Small intestine (tissue), 7 donors: Measurements from ENCODE around the gene EFR3B. TPM values are rescaled to one million over a fixed set of nuclear protein-coding genes. Genes with fewer than 3 reads are reported as not detected.
"Not testable (repeated sequence)": the region's sequence is repeated elsewhere in the genome, so short reads cannot be mapped to it uniquely, and the experiment has no call there.

Experiments
- DNase-seq, 2 donors: peaks; one replicate each; pipeline versions ENCODE4 v3.0.0 to v3.0.0-alpha.2; 2013
- FAIRE-seq: peaks from 2 replicates; lab custom pipeline; 2012; peaks lifted over from hg19 to GRCh38; lab: Jason Lieb, UNC
- H3K27ac ChIP-seq, 3 donors: one replicate each; pipeline ENCODE4 v1.5.1; 2013; ENCODE audit warnings: low read length in 2 of 3, mild to moderate bottlenecking in 2 of 3, control low read depth in 1 of 3, inconsistent platforms in 1 of 3, low read depth in 1 of 3, moderate library complexity in 1 of 3
- H3K27me3 ChIP-seq, 3 donors: one replicate each; pipeline ENCODE4 v1.6.1; 2013; ENCODE audit warnings: low read length in 3 of 3, inconsistent platforms in 1 of 3; ENCODE audit not compliant: control insufficient read depth in 3 of 3, insufficient read depth in 3 of 3
- H3K36me3 ChIP-seq, 3 donors: one replicate each; pipeline ENCODE4 v1.6.1; 2013; ENCODE audit warnings: low read length in 3 of 3, inconsistent platforms in 1 of 3, low read depth in 1 of 3, mild to moderate bottlenecking in 1 of 3, moderate library complexity in 1 of 3; ENCODE audit not compliant: control insufficient read depth in 3 of 3, insufficient read depth in 2 of 3
- H3K4me1 ChIP-seq, 3 donors: one replicate each; pipeline ENCODE4 v1.6.1; 2013; ENCODE audit warnings: low read length in 2 of 3, inconsistent platforms in 1 of 3, low read depth in 1 of 3, mild to moderate bottlenecking in 1 of 3, moderate library complexity in 1 of 3; ENCODE audit not compliant: control insufficient read depth in 3 of 3, insufficient read depth in 2 of 3
- H3K4me3 ChIP-seq, 3 donors: one replicate each; pipeline ENCODE4 v1.5.1; 2013; ENCODE audit warnings: low read length in 3 of 3, control low read depth in 1 of 3, inconsistent platforms in 1 of 3, low read depth in 1 of 3, mild to moderate bottlenecking in 1 of 3, moderate library complexity in 1 of 3
- H3K9me3 ChIP-seq, 2 donors: one replicate each; pipeline ENCODE4 v1.6.1; 2013; ENCODE audit warnings: low read depth in 1 of 2, low read length in 1 of 2; ENCODE audit not compliant: control insufficient read depth in 2 of 2, insufficient read depth in 1 of 2
- WGBS, 3 donors: extraction: QIAGEN DNeasy Blood & Tissue Kit; methylation state at CpG; one replicate each; pipeline ENCODE4 v1.1.7; 2013; 5-methylcytosine and 5-hydroxymethylcytosine counted together
- polyA plus RNA-seq, 4 donors: library from polyadenylated mRNA; stranded (reverse) in 3 of 4; unstranded in 1 of 4; fragments of 200-250 nt in 3 of 4; fragments of 120-200 nt in 1 of 4; gene quantifications; one replicate each; pipeline versions ENCODE4 v1.2.1 to v1.2.3, GENCODE V29; 2013
- donor health status: healthy with polysubstance abuse.
- donor health status: control.
- donor health status: control.
- donor health status: Bipolar disorder and iron deficiency.
- donor health status: healthy.

The EFR3B gene
- polyA plus RNA-seq, 4 donors: 0.88 to 3.0 TPM; not detected in 2

DNA sequence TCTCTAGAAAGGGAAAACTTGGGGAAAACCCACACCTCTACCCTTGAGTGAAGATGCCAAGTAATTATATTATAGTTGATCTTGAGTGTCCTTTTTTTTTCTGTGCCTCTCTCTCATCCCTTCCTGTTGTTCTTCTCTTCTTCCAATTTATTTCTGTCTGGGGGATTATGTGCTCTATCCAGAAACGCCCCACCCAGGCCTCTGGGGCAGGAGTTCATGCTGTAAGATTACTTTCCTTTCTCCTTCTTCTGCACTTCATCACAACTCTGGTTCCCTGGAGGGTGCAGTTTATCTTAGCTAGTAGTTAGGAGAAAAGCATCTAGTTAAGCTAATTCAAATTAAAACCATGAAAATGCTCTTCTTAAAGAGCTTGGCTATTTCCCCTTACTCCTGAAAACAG lies 39.8 kb upstream of the EFR3B start:
- Histone ChIP-seq H3K27me3 (no peaks in the 10 kb centered on the region), H3K36me3 (no peaks in the 10 kb centered on the region), H3K4me1 (no peaks in the 10 kb centered on the region), H3K9me3 (no peaks in the 10 kb centered on the region), H3K4me3 (no peak overlapping the region), H3K27ac (no peak overlapping the region)
- WGBS, 3 donors: 50 to 57% (median 51%) methylated on average over 1 of the region's 1 CpG
- DNase-seq (no peak), FAIRE-seq (no peak)

DNA sequence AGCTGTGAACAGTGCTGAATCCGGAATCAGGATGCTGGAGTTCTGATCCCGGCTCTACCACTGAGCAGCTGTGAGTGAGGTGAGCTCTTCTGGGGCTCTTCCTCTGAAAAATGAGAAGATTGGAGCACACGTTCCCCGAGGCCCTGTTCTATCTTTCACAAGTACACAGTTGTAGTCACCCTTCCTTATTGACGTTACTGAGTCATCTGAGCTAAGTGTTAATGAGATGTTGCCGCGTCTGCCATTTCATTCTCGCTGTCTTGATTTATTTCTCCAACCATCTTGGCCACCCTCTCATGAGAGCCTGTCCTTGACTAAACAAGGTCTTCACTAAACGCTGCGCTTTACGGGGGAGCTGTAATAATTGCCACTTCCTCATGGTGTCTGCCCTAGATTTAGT lies 31.9 kb upstream of the EFR3B start:
- no peaks in the 10 kb centered on the region for H3K27me3 ChIP-seq
- H3K4me3 ChIP-seq: no peak overlapping the region
- no peak overlapping the region for H3K27ac ChIP-seq
- H3K4me1 ChIP-seq: no peaks in the 10 kb centered on the region
- DNase-seq: no peak
- FAIRE-seq: no peak
- no peaks in the 10 kb centered on the region for H3K9me3 ChIP-seq
- no peaks in the 10 kb centered on the region for H3K36me3 ChIP-seq
- WGBS, 3 donors: 66 to 77% (median 71%) methylated on average over 11 of the region's 11 CpGs

DNA sequence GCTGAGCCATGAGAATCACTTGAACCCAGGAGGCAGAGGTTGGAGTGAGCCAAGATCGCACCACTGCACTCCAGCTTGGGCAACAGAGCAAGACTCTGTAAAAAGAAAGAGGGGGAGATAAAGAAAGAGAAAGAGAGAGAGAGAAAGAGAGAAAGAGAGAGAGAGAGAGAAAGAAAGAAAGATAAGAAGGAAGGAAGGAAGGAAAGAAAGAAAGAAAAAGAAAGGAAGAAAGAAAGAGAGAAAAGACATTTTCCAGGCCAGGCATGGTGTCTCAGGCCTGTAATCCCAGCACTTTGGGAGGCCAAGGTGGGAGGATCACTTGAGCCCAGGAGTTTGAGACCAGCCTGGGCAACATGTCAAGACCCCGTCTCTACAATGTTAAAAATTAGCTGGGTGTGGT lies 30.5 kb upstream of the EFR3B start:
- not testable (repeated sequence) for H3K9me3 ChIP-seq, FAIRE-seq, H3K4me1 ChIP-seq, H3K27ac ChIP-seq, H3K36me3 ChIP-seq, DNase-seq, H3K4me3 ChIP-seq, H3K27me3 ChIP-seq
- WGBS, 3 donors: 93 to 100% (median 95%) methylated on average over 2 of the region's 2 CpGs

DNA sequence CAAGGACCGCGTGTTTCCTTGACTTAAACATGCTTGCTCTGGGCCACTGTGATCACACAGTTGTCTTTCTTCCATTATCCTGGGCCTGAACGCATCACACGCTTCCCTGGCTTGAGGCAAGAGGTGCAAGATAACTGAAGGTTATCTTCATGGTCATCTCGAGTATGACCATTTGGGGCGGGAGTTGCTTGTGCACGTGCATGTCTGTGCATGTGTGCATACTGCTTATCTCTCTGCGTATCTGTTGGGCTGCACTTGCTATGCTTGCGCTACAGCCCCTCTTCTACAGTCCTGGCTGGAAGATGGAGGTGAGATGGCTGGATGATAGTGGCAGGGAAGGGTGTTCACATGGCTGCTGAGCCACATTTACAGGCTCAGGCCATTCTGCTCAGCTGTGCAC lies 27.2 kb upstream of the EFR3B start:
- no peak overlapping the region for H3K4me3 ChIP-seq
- no peaks in the 10 kb centered on the region for H3K36me3 ChIP-seq
- H3K9me3 ChIP-seq: no peaks in the 10 kb centered on the region
- FAIRE-seq (no peak), DNase-seq (no peak)
- H3K4me1 ChIP-seq: no peaks in the 10 kb centered on the region
- WGBS, 3 donors: 90 to 94% (median 92%) methylated on average over 9 of the region's 9 CpGs
- H3K27me3 ChIP-seq: no peaks in the 10 kb centered on the region
- H3K27ac ChIP-seq: no peak overlapping the region

DNA sequence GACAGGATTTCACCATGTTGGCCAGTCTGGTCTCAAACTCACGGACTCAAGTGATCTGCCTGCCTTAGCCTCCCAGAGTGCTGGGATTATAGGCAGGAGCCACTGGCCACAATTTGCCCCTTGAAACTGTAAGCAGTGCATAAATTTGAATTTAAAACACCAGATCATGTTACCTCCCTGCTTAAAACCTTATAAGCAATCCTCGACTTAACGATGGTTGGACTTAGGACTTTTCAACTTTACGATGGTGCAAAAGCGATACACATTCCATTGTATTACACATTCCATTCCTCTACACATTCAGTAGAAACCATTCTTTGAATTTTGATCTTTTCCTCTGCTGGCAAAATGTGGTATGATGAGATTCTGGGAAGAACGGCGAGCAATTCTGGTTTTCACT lies 23.2 kb upstream of the EFR3B start:
- 52 to 75% (median 63%) methylated on average over 7 of the region's 7 CpGs for WGBS, 3 donors
- Histone ChIP-seq H3K4me1 (no peaks in the 10 kb centered on the region), H3K27ac (no peak overlapping the region), H3K36me3 (no peaks in the 10 kb centered on the region), H3K9me3 (no peaks in the 10 kb centered on the region), H3K27me3 (no peaks in the 10 kb centered on the region), H3K4me3 (no peak overlapping the region)
- DNase-seq (peak; percentile 14 to 46), FAIRE-seq (no peak)

DNA sequence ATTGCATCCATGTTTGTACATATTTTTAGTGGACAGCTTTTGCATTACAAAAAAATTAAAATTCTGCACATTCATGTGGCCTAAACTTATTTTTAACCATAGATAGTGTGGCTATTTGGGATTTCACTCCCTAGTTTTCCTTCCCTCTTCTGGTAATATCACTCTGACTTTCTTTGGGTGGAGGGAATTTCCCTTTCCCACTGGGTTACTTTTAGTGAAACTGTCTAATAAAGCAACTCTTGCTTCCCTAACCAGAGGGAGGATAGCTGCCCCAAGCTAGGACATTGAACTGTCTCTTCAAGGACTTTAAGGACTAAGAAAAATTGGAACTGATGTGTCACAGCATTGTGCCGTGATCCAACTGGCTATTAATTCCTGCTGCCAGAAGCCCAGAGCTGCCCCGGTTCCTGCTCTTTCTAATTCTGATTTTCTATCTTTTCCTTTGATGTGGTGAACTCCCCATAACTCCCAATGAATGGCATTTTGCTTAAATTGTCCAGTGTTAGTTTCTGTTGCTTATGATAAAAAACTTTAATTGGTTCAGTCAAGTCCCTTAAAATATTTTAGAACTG lies 20.0 kb upstream of the EFR3B start:
- H3K4me1 ChIP-seq: no peaks in the 10 kb centered on the region
- H3K4me3 ChIP-seq: no peak overlapping the region
- DNase-seq: no peak
- no peaks in the 10 kb centered on the region for H3K36me3 ChIP-seq
- WGBS, 3 donors: 83 to 89% (median 84%) methylated on average over 2 of the region's 2 CpGs
- H3K27ac ChIP-seq: no peak overlapping the region
- no peaks in the 10 kb centered on the region for H3K9me3 ChIP-seq
- no peaks in the 10 kb centered on the region for H3K27me3 ChIP-seq
- no peak for FAIRE-seq

DNA sequence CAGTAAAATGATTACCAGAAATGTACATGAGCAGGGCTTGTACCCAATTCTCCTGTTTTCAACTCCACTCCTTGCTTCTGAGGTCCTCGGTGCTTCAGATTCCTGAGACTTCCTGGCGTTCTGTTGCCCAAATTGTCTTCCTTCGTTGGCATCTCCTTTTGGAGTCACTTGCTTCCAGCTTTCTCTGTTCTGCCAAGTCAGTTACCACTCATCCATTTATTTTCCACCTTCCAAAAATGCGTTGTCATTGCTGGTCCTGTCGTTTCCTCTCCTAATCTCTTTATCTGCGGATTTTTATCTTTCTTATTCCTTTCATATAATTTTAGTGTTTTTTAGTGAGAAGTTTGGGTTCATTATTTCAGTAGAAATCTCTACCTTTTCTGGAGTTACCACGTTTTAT lies 18.5 kb upstream of the EFR3B start:
- FAIRE-seq (no peak), DNase-seq (no peak)
- Histone ChIP-seq H3K27ac (no peak overlapping the region), H3K27me3 (no peaks in the 10 kb centered on the region), H3K36me3 (no peaks in the 10 kb centered on the region), H3K4me3 (no peak overlapping the region), H3K4me1 (no peaks in the 10 kb centered on the region), H3K9me3 (no peaks in the 10 kb centered on the region)
- WGBS, 3 donors: 74 to 76% (median 74%) methylated on average over 7 of the region's 7 CpGs

DNA sequence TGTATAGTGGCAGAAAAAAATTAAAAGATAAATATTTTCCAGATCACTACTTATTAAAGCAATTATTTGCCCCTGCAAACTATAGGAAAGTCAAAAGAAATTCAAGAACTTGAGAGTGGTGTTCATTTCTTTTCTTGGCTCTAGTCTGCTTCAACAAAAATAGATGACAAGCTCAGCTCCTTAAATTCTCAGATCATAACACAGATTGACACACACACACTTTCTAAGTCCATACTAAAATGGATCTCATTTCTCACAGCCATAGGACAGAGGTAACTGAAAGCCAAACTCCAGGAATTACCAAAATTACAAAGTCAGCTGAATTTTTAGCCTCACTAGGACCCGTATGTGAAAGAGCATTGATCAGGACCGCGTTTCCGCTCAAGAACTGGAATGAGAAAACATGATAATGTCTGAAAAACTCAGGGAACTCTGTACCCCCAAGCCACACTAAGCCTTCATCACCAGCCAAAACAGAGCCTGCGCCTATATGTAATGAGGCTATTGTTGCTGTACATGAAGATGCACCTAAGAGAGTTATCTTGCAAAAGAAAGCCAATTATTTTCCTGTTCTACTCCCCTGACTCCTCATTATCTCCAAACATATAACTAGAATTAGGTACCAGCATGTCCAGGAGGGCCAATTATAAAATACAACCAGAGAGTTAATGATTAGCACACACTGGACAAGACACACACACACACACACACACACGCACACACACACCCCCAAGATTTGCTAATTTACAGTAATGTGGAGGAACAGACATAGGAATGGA lies 16.5 kb upstream of the EFR3B start:
- H3K4me3 ChIP-seq: no peak overlapping the region
- H3K36me3 ChIP-seq: no peaks in the 10 kb centered on the region
- FAIRE-seq (no peak), DNase-seq (no peak)
- no peaks in the 10 kb centered on the region for H3K4me1 ChIP-seq
- H3K9me3 ChIP-seq: no peaks in the 10 kb centered on the region
- no peaks in the 10 kb centered on the region for H3K27me3 ChIP-seq
- 86 to 90% (median 88%) methylated on average over 6 of the region's 6 CpGs for WGBS, 3 donors
- no peak overlapping the region for H3K27ac ChIP-seq
